RCC 7860 (cell line): ENCODE data around the gene ZSCAN10.

Source experiments
- DNase-seq: peaks from one replicate; pipeline ENCODE4 v3.0.0-alpha.2; 2015; ENCODE audit warnings: low spot score
- FAIRE-seq: peaks from 2 replicates; lab custom pipeline; 2012; peaks lifted over from hg19 to GRCh38; lab: Jason Lieb, UNC

Gene ZSCAN10

DNA sequence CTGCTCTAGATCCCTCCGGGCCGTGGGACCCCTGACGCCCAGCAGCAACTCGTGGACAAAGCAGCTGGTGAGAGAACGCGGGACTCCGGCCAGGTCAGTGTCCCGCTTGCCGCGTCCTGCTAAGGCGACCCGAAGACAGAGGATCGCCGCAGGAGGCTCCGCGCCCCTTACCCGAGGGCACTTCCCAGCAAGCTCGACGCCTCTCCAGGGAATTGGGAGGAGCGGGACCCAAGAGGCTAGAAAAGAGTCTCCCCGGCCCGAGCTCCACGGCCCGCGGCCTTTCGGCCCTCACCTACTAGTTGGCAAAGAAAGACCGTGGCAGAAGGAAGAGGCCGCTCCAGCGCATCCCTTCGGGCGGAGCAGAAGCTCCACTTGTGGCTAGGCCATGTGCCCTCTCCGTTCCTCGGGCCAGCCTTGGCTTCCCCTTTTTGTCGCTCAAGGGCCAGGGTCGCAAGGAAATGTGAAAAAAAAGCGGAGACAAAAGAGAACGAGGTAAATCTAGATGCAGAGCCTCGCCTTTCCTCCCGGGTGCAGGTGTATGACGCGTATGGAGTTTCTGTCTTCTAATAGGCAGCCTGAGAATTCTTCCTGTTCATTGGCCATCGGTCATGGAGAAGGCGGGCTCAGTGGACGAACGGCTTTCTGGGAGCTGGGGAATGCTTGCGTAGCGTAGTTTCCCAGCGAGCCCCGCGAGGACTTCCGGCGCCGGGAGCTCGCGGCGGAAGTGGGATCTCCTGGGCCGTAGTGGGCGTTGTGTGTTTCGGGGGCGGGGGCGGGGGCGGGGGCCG, 35.4 kb upstream of the ZSCAN10 start, which contains the start of gene ZNF213:
Gene ZNF213 (plus strand): TSS at position 692 of the 788 bp plus-strand sequence. CDS start 2,252 bp downstream, outside the sequence.
- DNase-seq: peak; percentile 95
- FAIRE-seq: peak; percentile 80

- no peak for DNase-seq
- no peak for FAIRE-seq
Observed at GRCh38 chr16:3133844-3134243, 34.8 kb upstream of the ZSCAN10 start.

GRCh38 chr16:3131755-3132377, 32.8 kb upstream of the ZSCAN10 start:
- FAIRE-seq (no peak), DNase-seq (peak; percentile 21)

DNA sequence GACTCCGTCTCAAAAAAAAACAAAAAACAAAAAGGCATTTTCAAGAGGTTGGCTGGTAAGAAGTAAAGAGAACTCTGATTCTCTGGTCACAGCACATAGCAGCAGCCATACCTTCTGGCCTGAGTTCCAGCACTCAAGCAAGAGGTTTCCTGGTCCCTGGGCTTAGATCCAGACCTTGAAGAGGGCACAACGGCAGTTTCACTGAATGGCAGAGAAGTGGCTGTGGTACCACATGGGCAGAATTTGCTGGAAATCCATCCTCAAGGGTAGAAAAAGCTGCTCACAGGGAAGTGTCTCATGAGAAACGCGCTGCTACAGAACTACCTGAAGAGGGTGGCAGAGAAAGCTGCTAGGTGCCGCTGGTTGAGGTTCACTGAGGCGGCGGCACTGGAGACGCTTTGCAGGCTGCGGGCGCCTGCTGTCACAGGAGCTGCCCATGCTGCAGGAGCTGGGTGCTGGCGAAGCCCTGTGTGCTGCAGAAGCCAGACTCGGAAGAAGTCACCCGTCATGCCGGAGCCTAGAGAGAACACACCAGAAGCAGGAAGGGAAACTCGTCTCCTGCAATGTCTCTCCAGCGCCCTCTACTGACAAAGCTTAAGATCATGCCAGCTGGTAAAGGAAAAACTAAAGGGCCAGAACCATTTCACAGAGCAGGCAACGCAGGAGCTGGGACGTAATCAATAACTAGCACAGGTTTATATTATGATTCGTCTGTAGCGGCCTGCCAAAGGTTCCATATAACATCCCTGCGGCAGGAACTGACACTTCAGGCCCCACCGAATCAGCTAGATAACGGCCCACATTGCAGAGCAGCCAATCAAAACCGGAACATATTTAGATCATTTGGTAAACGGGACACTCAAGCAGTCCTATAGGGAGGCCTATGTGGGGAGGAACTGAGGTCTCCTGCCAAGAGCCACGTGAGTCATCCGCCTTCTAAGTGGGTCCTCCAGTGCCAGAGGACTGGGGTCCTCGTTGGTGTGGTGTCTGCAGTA, 30.3 kb upstream of the ZSCAN10 start:
- FAIRE-seq: no peak
- DNase-seq: peak; percentile 66

- no peak for DNase-seq
- no peak for FAIRE-seq
Observed at GRCh38 chr16:3127745-3128144, 28.7 kb upstream of the ZSCAN10 start.

GRCh38 chr16:3123986-3124886, 25.1 kb upstream of the ZSCAN10 start:
- FAIRE-seq: peak; percentile 76
- DNase-seq: peak; percentile 85

- no peak for FAIRE-seq
- no peak for DNase-seq
Observed at GRCh38 chr16:3122926-3123570, 24.0 kb upstream of the ZSCAN10 start.

DNA sequence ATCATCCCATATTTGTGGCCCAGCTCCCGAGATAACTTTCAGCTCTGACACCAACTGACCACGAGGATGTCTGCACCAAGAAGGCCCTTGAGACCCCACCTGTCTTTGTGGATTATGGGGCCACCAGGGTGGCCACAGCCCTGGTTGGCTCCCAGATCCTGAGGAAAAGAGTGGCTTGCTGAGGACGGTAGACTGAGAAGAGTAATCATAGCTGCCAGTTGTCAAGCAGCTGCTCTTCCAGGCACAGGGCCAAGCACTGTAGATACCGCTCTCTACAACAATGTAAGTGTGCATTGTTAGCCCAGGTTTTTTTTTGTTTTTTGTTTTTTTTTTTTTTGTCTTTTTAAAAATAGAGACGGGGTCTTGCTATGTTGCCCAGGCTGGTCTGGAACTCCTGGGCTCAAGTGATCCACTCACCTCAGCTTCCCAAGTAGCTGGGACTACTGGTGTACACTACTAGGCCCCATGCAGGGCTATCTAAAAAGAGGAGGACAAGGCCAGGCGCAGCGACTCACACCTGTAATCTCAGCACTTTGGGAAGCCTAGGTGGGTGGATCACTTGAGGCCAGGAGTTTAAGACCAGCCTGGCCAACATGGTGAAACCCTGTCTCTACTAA, 22.9 kb upstream of the ZSCAN10 start:
- no peak for FAIRE-seq
- no peak for DNase-seq

- DNase-seq (no peak), FAIRE-seq (no peak)
Observed at GRCh38 chr16:3120435-3120834, 21.3 kb upstream of the ZSCAN10 start.

DNA sequence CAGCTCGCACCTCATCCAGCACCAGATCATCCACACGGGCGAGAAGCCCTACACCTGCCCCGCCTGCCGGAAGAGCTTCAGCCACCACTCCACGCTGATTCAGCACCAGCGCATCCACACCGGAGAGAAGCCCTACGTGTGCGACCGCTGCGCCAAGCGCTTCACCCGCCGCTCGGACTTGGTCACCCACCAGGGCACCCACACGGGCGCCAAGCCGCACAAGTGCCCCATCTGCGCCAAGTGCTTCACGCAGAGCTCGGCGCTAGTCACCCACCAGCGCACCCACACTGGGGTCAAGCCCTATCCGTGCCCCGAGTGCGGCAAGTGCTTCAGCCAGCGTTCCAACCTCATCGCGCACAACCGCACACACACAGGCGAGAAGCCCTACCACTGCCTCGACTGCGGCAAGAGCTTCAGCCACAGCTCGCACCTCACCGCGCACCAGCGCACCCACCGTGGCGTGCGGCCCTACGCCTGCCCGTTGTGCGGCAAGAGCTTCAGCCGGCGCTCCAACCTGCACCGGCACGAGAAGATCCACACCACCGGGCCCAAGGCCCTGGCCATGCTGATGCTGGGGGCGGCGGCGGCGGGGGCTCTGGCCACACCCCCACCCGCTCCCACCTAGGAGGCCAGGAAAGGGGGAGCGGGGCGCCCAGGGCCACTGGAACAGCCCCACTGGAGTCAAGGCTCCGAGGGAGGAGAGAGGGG, 20.8 kb upstream of the ZSCAN10 start:
- FAIRE-seq (no peak), DNase-seq (no peak)

GRCh38 chr16:3119286-3119685, 20.2 kb upstream of the ZSCAN10 start:
- DNase-seq (no peak), FAIRE-seq (no peak)

DNA sequence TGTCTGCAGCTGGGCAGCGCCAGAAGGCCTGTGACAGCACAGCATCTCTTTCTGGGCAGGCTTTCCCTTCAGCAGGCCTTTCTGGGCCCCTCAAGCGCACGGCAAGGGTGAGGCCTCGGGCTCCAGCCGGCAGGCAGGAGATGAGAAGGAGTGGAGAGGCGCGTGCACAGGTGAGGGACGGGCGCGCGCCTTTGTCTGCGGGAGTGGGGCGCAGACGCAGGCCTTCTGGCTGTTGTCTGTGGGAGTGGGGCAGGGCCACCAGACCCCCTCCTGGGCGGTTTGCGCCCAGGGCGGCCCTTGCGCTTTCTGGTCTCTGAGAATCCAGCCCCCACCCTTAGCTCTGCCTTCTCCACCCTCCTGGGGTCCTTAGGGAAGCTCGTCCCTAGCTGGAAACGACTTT, 19.8 kb upstream of the ZSCAN10 start:
- DNase-seq (no peak), FAIRE-seq (no peak)

DNA sequence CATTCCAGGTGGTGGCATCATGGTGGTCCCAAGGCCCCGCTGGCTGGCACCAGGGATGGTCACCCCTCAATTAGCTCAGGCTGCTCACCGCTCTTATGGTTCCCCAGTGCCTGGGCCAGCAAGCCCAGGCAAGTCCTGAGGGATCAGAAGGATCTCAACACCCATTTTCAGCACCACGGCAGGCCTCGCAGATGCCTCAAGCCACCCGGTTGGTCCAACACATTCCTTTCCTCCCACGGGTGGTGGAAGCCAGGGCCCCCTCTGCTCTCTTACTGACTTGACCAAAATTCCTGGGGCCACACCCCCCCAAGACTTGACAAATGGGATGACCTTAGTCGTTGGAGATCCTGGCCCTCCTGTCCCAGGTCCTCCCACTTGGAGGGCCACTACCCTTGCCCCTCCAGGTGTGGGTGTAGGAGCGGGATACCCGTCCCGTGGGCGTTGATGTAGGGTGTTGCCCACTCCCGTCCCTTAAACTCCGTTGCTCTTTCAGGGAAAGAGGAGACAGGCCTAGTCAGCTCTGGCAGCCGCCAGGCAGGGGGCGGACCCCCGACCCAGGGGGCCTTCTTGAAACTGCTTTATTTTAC, 19.2 kb upstream of the ZSCAN10 start:
- no peak for FAIRE-seq
- DNase-seq: no peak

DNA sequence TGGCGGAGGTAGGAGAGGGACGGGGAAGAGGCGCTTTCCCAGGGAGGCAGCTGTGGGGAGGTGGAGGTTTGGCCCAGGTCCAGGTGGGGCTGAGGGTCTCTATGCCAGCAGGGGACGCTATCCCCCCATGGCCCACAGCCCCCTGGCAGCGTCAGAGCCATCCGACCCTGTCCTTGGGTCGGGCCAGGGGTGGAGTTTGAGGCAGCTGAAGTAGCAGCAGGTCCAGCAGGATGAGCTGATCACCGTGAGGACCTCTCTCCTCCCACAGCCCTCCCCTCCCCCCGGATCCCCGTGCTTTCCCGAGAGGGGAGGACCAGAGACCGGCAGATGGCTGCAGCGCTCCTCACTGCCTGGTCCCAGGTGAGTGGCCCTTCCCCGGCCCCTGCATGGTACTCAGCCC, 16.5 kb upstream of the ZSCAN10 start:
- DNase-seq (no peak), FAIRE-seq (no peak)

DNA sequence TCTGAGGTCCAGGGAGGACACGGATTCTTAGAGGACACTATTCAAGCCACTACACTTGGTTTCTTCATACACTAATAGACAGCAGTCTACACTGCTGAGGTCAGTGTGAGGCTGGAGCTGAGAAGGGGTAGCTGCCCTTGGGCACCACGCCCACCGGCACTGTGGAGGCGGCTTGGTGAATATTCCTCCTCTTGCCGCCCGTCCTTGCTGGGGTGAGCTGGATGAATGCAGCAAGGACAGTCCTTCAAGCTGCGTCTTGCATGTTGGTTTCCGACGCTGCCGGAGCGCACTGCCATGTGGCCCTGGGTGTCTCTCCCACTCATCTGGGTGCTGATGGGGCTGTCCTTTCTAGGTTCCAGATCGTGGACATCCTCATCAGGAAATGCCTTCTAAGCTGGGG, 15.9 kb upstream of the ZSCAN10 start:
- FAIRE-seq: no peak
- DNase-seq: no peak

DNA sequence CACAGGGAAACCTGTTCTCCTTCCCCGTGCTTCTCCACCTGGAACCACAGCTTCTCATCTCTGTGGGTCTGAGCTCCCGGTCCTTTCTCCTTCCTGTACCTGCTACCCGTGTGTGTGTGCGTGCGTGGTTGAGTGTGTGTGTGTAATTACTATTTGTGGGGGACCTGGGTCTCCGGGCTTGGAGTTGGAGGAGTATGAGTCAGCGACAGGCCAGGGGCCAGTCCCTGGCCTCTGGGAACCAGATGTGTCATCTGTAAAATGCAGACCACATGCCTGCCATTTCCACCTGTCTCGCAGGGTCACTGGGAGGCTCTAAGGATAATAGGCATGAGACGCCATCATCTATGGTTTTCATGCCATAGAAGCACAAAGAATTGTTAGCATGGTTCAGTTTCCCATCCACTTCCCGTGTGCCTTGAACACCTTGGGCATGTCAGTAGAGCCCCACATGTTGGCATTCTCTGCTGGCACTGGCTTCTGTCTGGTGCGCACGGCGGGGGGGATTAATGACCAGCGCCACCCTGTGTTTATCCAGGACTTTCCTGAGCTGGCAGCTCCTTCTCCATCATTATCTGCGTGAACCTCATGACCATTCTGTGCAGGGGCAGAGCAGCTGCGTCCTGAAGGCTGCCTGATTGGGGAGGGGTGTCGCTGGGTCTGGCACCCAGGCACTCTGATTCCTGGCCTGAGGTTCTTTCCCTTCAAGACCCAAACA, 14.8 kb upstream of the ZSCAN10 start:
- FAIRE-seq (no peak), DNase-seq (peak; percentile 59)

- DNase-seq: no peak
- no peak for FAIRE-seq
Observed at GRCh38 chr16:3112881-3113574, 13.9 kb upstream of the ZSCAN10 start.
